Left lung (tissue), 10 donors: Measurements from ENCODE around the gene PRORP. TPM values are rescaled to one million over a fixed set of nuclear protein-coding genes. Genes with fewer than 3 reads are reported as not detected.
"Not testable (repeated sequence)": the region's sequence is repeated elsewhere in the genome, so short reads cannot be mapped to it uniquely, and the experiment has no call there.

Source experiments
- ATAC-seq: fragments of 200-7000 bp; cut with Tn5 transposase; one replicate; pipeline ENCODE4 v1.9.1; 2020; ENCODE audit warnings: moderate library complexity
- DNase-seq, 4 donors: peaks; one replicate each; pipeline ENCODE4 v3.0.0-alpha.2; 2013 to 2020
- H3K27ac ChIP-seq, 2 donors: fragments of 200-600 bp; sonication (generic) in 1 of 2; one replicate each; pipeline versions ENCODE4 v1.5.0 to v1.8.0; 2020 to 2021
- H3K27me3 ChIP-seq, 2 donors: fragments of 200-600 bp; sonication (generic) in 1 of 2; one replicate each; pipeline versions ENCODE4 v1.5.0 to v1.8.0; 2020 to 2021
- H3K36me3 ChIP-seq, 2 donors: fragments of 200-600 bp; sonication (generic) in 1 of 2; one replicate each; pipeline versions ENCODE4 v1.5.0 to v1.8.0; 2020 to 2021
- H3K4me1 ChIP-seq, 2 donors: fragments of 200-600 bp; one replicate each; pipeline ENCODE4 v1.8.0; 2021
- H3K4me3 ChIP-seq, 2 donors: fragments of 200-600 bp; sonication (generic) in 1 of 2; one replicate each; pipeline versions ENCODE4 v1.5.0 to v1.8.0; 2020 to 2021; ENCODE audit warnings: mild to moderate bottlenecking in 1 of 2
- H3K9me3 ChIP-seq, 2 donors: fragments of 200-600 bp; sonication (generic) in 1 of 2; one replicate each; pipeline versions ENCODE4 v1.5.0 to v1.8.0; 2020 to 2021
- intact Hi-C, 2 donors: fragments of 100-400 bp; cut with DNase I; formaldehyde crosslinking; loops; one replicate each; pipeline versions ENCODE4 v1.11.2 to v1.14.2; 2022
- polyA plus RNA-seq, 6 donors: library from polyadenylated mRNA; unstranded; fragments of 120-200 nt; gene quantifications; one replicate each; pipeline ENCODE4 v1.2.1, GENCODE V29; 2013; ENCODE audit not compliant: insufficient read length in 6 of 6
- total RNA-seq, 2 donors: library from RNA; stranded (reverse); fragmentation: NEBNext Ultra II Directional; extraction: Animal tissue kit (Norgen Biotek cat#: 25700); gene quantifications; one replicate each; pipeline ENCODE4 v1.2.1, GENCODE V29; 2021
- TF ChIP-seq, protein P1 (sequence below), 2 donors: fragments of 200-600 bp; sonication (generic) in 1 of 2; IDR thresholded peaks; one replicate each; pipeline versions ENCODE4 v1.5.0 to v1.8.0; 2021; ENCODE audit warnings: antibody characterized with exemption in 2 of 2
- donor health status: DM: no; HTN: yes; CAD: no.
- donor health status: DM: no; HTN: no; CAD: no.

PRORP gene
- total and polyA plus RNA-seq, 8 donors, result 26.7 to 38.8 (median 29.5) TPM

DNA sequence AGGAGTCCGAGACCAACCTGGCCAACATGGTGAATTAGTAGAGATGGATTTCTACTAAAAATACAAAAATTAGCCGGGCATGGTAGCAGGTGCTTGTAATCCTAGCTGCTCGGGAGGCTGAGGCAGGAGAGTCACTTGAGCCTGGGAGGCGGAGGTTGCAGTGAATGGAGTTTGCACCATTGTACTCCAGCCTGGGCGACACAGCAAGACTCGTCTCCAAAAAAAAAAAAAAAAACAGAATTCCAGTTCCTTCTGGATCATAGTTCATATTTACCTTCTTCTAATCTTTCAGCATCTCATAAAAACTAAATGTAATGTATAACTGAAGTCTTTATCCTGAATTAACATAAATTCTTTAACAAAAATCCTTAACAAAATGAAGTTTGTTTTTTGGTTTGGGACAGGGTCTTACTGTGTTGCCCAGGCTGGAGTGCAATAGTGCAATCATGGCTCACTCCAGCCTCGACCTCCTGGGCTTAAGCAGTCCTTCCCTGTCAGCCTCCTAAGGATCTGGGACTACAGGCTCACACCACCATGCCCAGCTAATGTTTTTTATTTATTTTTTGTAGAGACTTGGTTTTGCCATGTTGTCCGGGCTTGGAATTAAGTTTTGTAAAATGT lies 38.7 kb upstream of the PRORP start:
- H3K36me3 ChIP-seq, result peaks cover 0 to 99% of the 10 kb centered on the region in 2 donors

DNA sequence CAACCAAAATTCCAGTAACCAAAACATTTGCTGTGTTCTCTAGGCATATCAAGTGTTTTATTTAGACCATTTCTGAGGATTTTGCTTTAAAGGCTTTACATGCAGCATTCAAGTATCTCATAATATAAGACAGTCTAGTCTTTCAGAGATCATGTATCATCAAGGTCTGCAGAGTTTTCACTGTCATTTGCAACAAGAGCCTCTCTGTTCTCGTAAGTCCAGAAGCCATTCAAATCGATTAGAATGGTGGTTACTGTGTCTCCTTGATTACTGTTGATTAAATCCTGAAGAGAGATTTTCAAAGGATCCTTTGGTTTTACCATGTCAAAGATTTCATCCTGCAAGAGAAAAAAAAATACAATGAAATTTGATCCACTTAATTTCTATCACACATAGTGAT lies 36.9 kb upstream of the PRORP start:
- ATAC-seq, result no peak
- H3K4me1 ChIP-seq, result no peaks in the 10 kb centered on the region
- no peaks in the 10 kb centered on the region for H3K9me3 ChIP-seq
- no peak overlapping the region for H3K27ac ChIP-seq
- H3K27me3 ChIP-seq, result no peaks in the 10 kb centered on the region
- intact Hi-C loops, result no loop called here
- peaks cover 0 to 100% of the 10 kb centered on the region in 2 donors for H3K36me3 ChIP-seq
- H3K4me3 ChIP-seq, result no peak overlapping the region
- DNase-seq, result no peak
- TF ChIP-seq, protein P1, sequence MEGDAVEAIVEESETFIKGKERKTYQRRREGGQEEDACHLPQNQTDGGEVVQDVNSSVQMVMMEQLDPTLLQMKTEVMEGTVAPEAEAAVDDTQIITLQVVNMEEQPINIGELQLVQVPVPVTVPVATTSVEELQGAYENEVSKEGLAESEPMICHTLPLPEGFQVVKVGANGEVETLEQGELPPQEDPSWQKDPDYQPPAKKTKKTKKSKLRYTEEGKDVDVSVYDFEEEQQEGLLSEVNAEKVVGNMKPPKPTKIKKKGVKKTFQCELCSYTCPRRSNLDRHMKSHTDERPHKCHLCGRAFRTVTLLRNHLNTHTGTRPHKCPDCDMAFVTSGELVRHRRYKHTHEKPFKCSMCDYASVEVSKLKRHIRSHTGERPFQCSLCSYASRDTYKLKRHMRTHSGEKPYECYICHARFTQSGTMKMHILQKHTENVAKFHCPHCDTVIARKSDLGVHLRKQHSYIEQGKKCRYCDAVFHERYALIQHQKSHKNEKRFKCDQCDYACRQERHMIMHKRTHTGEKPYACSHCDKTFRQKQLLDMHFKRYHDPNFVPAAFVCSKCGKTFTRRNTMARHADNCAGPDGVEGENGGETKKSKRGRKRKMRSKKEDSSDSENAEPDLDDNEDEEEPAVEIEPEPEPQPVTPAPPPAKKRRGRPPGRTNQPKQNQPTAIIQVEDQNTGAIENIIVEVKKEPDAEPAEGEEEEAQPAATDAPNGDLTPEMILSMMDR (IDR thresholded peaks at IDR 0.05), result no peak

More for the DNA sequence above, 38.7 kb upstream of the PRORP start:
- Histone ChIP-seq H3K4me1 (no peaks in the 10 kb centered on the region), H3K27me3 (no peaks in the 10 kb centered on the region), H3K9me3 (no peaks in the 10 kb centered on the region), H3K4me3 (no peak overlapping the region), H3K27ac (no peak overlapping the region)
- TF ChIP-seq, protein P1 (IDR thresholded peaks at IDR 0.05), result no peak
- ATAC-seq (no peak), DNase-seq (no peak)
- intact Hi-C loops, result no loop called here

DNA sequence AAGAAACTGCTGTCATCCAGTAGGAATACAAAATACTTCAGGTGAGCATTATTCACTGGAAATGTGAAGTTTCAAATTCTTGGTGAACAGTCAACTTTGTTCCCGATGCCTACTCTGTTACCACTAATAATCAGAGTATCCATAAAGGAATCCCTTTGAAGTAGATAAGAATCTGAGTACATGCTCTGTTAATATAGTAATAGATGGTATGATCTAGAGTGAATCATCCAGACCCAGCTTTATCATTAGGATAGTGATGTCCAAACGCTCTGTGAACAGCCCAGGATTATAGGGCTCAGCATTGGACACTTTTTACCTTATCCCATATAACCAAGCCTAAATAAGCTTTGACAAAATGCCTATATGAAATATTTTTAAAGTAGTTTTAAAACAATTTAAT lies 33.8 kb upstream of the PRORP start:
- no peak overlapping the region for H3K4me3 ChIP-seq
- TF ChIP-seq, protein P1 (IDR thresholded peaks at IDR 0.05), result no peak
- H3K27me3 ChIP-seq, result no peaks in the 10 kb centered on the region
- peaks cover 0 to 100% of the 10 kb centered on the region in 2 donors for H3K36me3 ChIP-seq
- DNase-seq (no peak), ATAC-seq (no peak)
- H3K4me1 ChIP-seq, result no peaks in the 10 kb centered on the region
- H3K9me3 ChIP-seq, result no peaks in the 10 kb centered on the region
- no peak overlapping the region for H3K27ac ChIP-seq
- intact Hi-C loops, result no loop called here

DNA sequence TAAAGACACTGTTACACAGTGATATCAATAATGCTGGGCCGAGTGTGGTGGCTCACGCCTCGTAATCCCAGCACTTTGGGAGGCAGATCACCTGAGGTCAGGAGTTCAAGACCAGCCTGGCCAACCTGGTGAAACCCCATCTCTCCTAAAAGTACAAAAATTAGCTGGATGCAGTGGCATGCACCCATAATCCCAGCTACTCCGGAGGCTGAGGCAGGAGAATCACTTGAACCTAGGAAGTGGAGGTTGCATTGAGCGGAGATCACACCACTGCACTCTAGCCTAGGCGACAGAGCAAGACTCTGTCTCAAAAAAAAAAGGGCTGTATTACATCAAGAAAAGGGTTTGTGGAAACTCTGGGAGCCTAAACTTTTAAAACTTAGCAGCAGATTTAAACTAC lies 27.7 kb upstream of the PRORP start:
- H3K9me3 ChIP-seq, DNase-seq, H3K27me3 ChIP-seq, intact Hi-C loops, H3K27ac ChIP-seq, ATAC-seq, H3K4me3 ChIP-seq, H3K4me1 ChIP-seq: not testable (repeated sequence)
- H3K36me3 ChIP-seq, result peaks cover 0 to 100% of the 10 kb centered on the region in 2 donors

DNA sequence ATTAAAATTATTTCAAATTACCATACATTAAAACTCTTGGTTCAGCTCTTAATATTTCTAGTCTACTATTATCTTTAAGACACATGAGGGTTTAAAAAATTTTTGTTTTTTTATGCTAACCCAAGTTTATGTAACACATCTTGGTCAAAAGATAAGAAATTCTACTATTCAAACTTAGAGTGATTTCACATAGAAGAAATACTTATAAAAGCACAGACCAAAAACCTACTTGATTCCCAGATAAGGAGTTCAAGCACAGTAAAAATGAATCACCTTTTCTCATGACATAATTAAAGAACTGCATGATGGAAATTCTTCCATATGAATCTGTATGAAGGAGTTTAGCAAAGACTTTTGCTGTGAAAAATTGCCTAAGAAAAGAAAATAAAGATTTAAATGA lies 14.5 kb upstream of the PRORP start:
- TF ChIP-seq, protein P1 (IDR thresholded peaks at IDR 0.05), result no peak
- H3K36me3 ChIP-seq, result peaks cover 0 to 100% of the 10 kb centered on the region in 2 donors
- no peak for DNase-seq

DNA sequence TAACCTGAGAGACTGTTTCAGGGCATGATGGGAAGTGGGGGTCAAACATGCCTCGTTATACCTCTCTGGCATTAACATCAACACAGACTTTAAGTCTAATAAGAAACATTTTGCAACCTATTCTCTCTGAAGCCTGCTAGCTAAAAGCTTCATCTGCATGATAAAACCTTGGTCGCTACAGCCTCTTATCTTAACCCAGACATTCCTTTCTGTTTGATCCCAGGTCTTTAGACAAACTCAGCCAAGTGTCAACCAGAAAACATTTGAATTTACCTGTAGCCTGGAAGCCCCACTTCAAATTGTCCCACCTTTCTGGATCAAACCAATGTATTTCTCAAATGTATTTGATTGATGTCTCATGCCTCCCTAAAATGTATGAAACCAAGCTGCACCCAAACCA lies 9.7 kb upstream of the PRORP start:
- Histone ChIP-seq H3K27me3 (no peaks in the 10 kb centered on the region), H3K27ac (no peak overlapping the region), H3K4me3 (no peak overlapping the region), H3K9me3 (no peaks in the 10 kb centered on the region), H3K4me1 (peaks cover 3 to 5% of the 10 kb centered on the region in 2 donors), H3K36me3 (peaks cover 0 to 88% of the 10 kb centered on the region in 2 donors)
- TF ChIP-seq, protein P1 (IDR thresholded peaks at IDR 0.05), result no peak
- intact Hi-C loops, result no loop called here
- DNase-seq, result no peak
- ATAC-seq, result no peak

More for the DNA sequence above, 14.5 kb upstream of the PRORP start:
- no peak overlapping the region for H3K4me3 ChIP-seq
- intact Hi-C loops, result no loop called here
- no peak overlapping the region for H3K27ac ChIP-seq
- no peak for ATAC-seq
- no peaks in the 10 kb centered on the region for H3K4me1 ChIP-seq
- H3K27me3 ChIP-seq, result no peaks in the 10 kb centered on the region
- no peaks in the 10 kb centered on the region for H3K9me3 ChIP-seq
